SIG-M5 treated with dmso at 0.1 percent for 504 hours (cell line): ENCODE results near the gene SMAD5.

ENCODE experiments used
- DNase-seq: peaks from one replicate; lab custom pipeline; 2025; ENCODE audit not compliant: unreplicated experiment; lab: John Stamatoyannopoulos, UW

SMAD5 gene

DNA sequence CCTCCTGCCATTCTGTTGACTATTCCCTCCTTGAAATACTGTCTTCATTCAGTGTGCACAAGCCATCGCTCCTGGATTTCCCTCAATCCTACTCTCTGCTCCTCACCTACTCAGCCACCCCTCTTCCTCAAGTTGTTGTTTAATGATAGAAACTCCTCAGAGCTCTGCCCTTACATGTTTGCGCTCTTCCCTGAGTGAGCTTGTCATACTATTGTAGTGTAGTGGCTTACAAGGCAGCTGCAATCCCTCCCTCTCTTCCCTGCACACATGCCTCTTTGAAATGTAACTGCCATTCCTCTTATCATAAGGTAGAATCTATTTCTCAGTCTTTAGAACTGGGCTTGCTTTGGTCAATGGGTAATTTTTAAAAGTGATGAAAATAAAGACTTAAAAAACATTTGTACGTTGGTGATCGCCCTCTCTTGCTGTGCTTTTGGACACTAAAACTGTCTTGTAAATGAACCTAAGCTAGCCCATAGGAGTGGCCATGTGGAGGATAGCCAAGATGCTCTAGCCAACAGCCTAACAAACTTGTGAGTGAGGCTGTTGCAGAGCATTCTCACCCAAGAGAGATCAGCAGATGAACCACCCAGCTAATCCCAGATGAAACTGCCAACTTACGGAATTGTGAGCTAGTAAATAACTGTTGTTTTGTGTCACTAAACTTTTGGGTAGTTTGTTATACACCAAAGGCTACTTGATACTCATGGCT, 18.1 kb upstream of the SMAD5 start:
- DNase-seq = no peak

- DNase-seq = no peak
These were observed 17.3 kb upstream of the SMAD5 start for GRCh38 chr5:136115183-136115865.

GRCh38 chr5:136120529-136120928, 12.1 kb upstream of the SMAD5 start:
- no peak for DNase-seq

GRCh38 chr5:136123236-136123768, 9.3 kb upstream of the SMAD5 start:
- DNase-seq = peak; percentile 23

DNA sequence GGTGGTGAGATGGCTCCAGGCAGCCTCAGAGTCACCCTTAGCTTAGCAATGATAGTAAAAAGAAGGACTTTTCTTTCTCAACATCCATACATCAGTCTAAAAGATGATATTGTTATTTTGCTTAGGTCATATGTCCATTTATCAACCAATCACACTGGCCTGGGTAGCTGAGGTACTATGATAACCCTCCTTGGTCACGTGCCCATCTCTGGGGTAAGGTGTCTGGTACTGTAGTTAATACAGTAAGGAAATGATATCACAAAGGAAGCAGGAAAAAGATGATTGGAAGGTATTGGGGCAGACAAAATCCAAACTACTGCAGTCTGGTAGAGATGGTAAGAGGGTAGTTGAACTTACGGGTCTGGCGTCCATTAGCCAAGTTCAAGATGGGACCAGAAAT, 5.1 kb upstream of the SMAD5 start:
- no peak for DNase-seq

DNA sequence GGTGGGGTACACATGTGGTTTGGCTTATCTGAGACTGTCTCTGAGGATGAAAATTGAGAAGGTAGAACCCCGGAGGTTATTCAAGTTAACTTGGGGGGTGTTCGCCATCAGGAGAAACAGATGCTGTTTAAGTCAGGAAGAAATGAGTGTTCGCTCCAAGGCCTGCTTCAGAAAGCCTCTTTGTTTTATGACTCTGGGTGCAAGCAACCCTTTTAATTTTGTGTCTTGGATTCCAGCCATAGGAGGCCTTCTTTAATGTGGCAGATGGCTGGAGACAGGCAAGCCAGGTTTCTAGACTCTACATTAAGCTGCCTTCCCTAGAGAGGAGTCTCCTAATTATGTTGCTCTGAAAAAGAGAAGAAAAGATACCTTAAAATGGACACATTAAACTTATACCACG, 4.2 kb upstream of the SMAD5 start:
- DNase-seq = no peak

- no peak for DNase-seq
These were observed 3.2 kb upstream of the SMAD5 start for GRCh38 chr5:136129445-136129844.

DNA sequence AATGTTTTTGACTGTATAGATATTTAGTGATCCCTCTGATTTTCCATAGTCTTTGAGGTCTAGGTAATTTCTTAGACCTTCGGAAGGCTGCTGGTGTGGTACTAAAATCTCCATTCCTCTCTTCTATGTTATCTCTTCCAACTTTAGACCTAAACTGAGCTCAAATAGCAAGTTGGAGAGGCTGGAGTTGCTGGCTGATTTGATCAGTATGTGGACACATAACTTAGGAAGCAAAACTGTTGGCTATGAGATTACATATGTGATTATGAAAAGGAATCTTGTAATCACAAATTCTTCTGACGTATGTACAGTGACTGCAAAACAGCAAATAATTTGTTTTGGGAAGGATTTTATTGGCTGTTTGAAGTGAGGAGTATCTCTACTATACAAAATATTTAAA, 2.1 kb upstream of the SMAD5 start:
- DNase-seq = no peak

GRCh38 chr5:136132087-136132486, 558 bp upstream of the SMAD5 start:
- DNase-seq = no peak

- peak; percentile 46 for DNase-seq
These were observed 727 bp downstream of the SMAD5 start for GRCh38 chr5:136133222-136133921.

GRCh38 chr5:136133922-136134379, 1.3 kb downstream of the SMAD5 start:
- no peak for DNase-seq

DNA sequence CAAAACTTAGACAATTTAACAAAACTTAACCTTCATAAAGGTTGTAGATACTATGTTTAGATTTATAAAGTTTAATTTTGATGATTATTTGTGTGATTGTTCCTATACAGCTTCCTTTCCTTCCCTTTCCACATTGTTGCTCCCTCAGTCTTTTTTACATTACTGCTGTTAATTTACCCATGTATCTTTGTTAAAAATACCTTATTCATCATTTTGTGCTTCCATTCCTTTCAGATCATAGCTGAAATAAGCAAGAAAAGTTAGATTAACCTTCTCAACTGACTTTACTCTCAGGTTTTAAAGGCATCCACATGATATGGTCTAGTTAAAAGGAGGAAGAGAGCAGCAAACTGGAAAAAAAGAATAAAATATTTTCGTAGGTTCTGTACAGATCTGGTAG, 2.0 kb downstream of the SMAD5 start:
- DNase-seq = no peak

DNA sequence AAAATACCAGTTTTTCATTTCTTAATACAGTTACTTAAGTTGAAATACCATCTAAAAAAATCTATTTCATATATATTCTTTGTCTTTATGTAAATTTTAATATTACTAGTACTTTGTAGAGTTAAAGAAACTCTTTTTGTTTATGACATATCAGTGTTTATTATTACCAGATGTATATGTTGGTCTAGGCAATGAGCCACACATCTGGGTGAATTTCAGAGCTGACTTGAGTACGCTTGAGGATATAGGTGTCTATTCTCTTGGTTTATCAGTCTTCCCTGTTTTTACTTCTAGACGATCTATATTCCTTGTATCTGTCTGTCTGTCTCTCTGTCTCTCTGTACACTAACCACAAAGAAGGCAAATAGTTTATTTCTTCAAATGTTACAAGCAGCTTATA, 2.9 kb downstream of the SMAD5 start:
- no peak for DNase-seq

- DNase-seq = no peak
These were observed 5.0 kb downstream of the SMAD5 start for GRCh38 chr5:136137497-136138220.

- DNase-seq = no peak
These were observed 8.9 kb downstream of the SMAD5 start for GRCh38 chr5:136141561-136141960.

DNA sequence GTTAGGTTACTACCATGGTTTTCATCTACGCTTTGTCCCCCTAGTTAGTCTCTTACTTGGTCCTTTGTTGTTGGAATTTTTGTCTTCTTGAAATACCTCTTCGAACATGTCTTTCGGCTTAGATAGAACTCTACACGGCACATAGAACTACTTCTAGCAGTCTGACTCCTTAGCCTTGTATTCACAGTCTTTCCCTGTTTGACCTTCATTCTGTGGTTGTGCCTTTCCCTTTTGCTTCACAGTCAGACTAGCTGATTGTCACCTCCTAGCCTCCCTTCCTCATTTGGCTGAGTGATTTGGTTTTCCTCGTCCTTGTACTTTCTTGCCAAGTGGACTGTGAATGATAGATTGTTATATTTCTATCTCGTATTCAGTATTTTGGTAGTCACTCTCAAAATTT, 10.7 kb downstream of the SMAD5 start:
- no peak for DNase-seq

- DNase-seq = no peak
These were observed 11.1 kb downstream of the SMAD5 start for GRCh38 chr5:136143763-136144162.

- DNase-seq = no peak
These were observed 12.4 kb downstream of the SMAD5 start for GRCh38 chr5:136145030-136145429.

DNA sequence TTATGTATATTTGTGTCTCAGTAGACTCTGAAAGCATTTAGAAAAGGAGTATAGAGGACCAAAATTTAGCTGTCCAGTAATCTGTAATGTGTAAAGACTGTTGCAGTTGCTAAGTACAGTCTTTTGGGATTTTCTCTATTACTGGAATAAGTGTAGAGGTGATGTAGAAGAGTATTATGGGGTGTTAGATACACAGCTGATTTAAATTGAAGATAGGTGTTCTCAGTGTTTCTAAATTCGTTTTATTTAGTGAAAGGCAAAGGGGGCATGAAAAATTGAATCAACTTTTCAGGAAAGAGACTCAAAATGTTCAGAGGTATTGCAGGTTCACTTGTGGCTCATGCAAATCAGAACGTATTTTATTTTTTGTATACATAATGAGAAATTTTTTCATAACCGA, 13.6 kb downstream of the SMAD5 start:
- DNase-seq = no peak

DNA sequence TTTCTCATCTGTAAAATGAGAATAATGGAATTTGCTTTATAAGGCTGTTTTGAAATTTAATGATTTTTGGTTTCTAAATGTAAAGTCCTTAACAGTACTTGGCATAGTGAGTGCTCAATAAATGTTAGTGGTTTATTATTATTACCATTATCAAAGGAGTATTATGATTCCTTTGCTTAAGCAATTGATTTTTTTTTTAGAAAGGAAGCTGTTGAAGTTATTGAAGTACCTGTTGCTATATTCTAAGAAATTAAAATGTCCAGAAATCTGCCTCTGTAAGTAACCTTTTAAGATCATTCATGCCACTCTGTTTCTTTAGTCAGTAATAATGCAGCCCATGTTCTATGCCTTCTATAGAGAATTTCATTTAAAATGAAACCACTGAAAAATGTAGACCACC, 15.0 kb downstream of the SMAD5 start:
- no peak for DNase-seq

- no peak for DNase-seq
These were observed 17.2 kb downstream of the SMAD5 start for GRCh38 chr5:136149891-136150290.
